B cell (primary cell): ENCODE measurements around the gene MAPKBP1. TPM values are rescaled to one million over a fixed set of nuclear protein-coding genes. Genes with fewer than 3 reads are reported as not detected.

Source experiments
- ATAC-seq: fragments of 200-7000 bp; cut with Tn5 transposase; one replicate; pipeline ENCODE4 v1.10.0; 2021; ENCODE audit warnings: low read depth, mild to moderate bottlenecking, moderate number of reproducible peaks, moderate library complexity
- CTCF ChIA-PET: fragments of 350-600 bp; sonication (Branson Sonifier 250); formaldehyde crosslinking; loops from one replicate; lab custom pipeline; 2021; ENCODE audit warnings: antibody characterized with exemption, inconsistent platforms; lab: Charles Lee
- POLR2A ChIA-PET: fragments of 350-600 bp; sonication (Branson Sonifier 250); formaldehyde crosslinking; loops from one replicate; lab custom pipeline; 2021; ENCODE audit warnings: antibody characterized with exemption; lab: Charles Lee
- DNase-seq: peaks from one replicate; pipeline ENCODE4 v3.0.0; 2013
- H2AFZ ChIP-seq: 2 replicates; pipeline ENCODE4 v1.6.1; 2012; ENCODE audit warnings: mild to moderate bottlenecking, low read depth, low read length; ENCODE audit not compliant: insufficient read depth, poor library complexity, severe bottlenecking
- H3K27ac ChIP-seq, 2 donors: 1 replicate in 1 of 2; 2 replicates in 1 of 2; pipeline ENCODE4 v1.5.1; 2012 to 2013; ENCODE audit warnings: low read length in 2 of 2, mild to moderate bottlenecking in 2 of 2, moderate library complexity in 1 of 2
- H3K27me3 ChIP-seq, 4 experiments: fragments of 200-600 bp in 1 of 4; sonication (generic) in 1 of 4; replicated peaks in 1 of 4; 1 replicate in 2 of 4; 2 replicates in 2 of 4; pipeline versions ENCODE4 v1.6.1 to v1.7.0; 2013 to 2016; ENCODE audit warnings: low read length in 3 of 4, mild to moderate bottlenecking in 2 of 4, mixed read lengths in 1 of 4, moderate library complexity in 1 of 4; ENCODE audit not compliant: insufficient read depth in 4 of 4, control insufficient read depth in 3 of 4; ENCODE audit errors: control extremely low read depth in 1 of 4
- H3K36me3 ChIP-seq, 2 experiments: replicated peaks in 1 of 2; 1 replicate in 1 of 2; 2 replicates in 1 of 2; pipeline versions ENCODE4 v1.6.1 to v1.7.1; 2013; ENCODE audit warnings: low read length in 1 of 2; ENCODE audit not compliant: insufficient read depth in 2 of 2, control insufficient read depth in 1 of 2; ENCODE audit errors: control extremely low read depth in 1 of 2, extremely low read depth in 1 of 2
- H3K4me1 ChIP-seq, 2 donors: fragments of 200-600 bp in 1 of 2; sonication (generic) in 1 of 2; 1 replicate in 1 of 2; 2 replicates in 1 of 2; pipeline versions ENCODE4 v1.5.1 to v1.6.1; 2013 to 2017; ENCODE audit warnings: low read length in 2 of 2; ENCODE audit not compliant: control insufficient read depth in 2 of 2, insufficient read depth in 2 of 2
- H3K4me2 ChIP-seq: replicated peaks from 2 replicates; pipeline ENCODE3; 2012; ENCODE audit warnings: mild to moderate bottlenecking, low read depth, low read length; ENCODE audit not compliant: poor library complexity, severe bottlenecking
- H3K4me3 ChIP-seq, 5 experiments: fragments of 200-600 bp in 1 of 5; sonication (generic) in 1 of 5; 1 replicate in 3 of 5; 2 replicates in 2 of 5; pipeline versions ENCODE4 v1.5.1 to v1.7.0; 2011 to 2016; ENCODE audit warnings: low read length in 4 of 5, mild to moderate bottlenecking in 4 of 5, low read depth in 2 of 5, control low read depth in 1 of 5, moderate library complexity in 1 of 5; ENCODE audit not compliant: insufficient read depth in 1 of 5; ENCODE audit errors: control extremely low read depth in 1 of 5, extremely low read depth in 1 of 5
- H3K79me2 ChIP-seq: fragments of 200-600 bp; sonication (generic); one replicate; pipeline ENCODE4 v1.6.0; 2016; ENCODE audit warnings: low read length; ENCODE audit not compliant: control insufficient read depth, insufficient read depth
- H3K9ac ChIP-seq: fragments of 200-600 bp; sonication (generic); 2 replicates; pipeline ENCODE4 v1.6.1; 2017; ENCODE audit warnings: mild to moderate bottlenecking, low read length, moderate library complexity
- H3K9me3 ChIP-seq, 3 donors: one replicate each; pipeline versions ENCODE4 v1.6.1 to v1.7.1; 2013; ENCODE audit warnings: low read length in 2 of 3; ENCODE audit not compliant: control insufficient read depth in 2 of 3, insufficient read depth in 1 of 3; ENCODE audit errors: control extremely low read depth in 1 of 3
- H4K20me1 ChIP-seq: 2 replicates; pipeline ENCODE4 v1.6.0; 2012; ENCODE audit warnings: mild to moderate bottlenecking, low read length; ENCODE audit not compliant: insufficient read depth, control insufficient read depth, poor library complexity, severe bottlenecking
- H3K27ac Mint-ChIP-seq: one replicate; pipeline ENCODE4 v1.8.0; 2021; ENCODE audit warnings: mixed read lengths
- H3K27me3 Mint-ChIP-seq: one replicate; pipeline ENCODE4 v1.8.0; 2021; ENCODE audit warnings: mixed read lengths
- H3K4me1 Mint-ChIP-seq: one replicate; pipeline ENCODE4 v1.8.0; 2021; ENCODE audit warnings: mixed read lengths
- H3K4me3 Mint-ChIP-seq: one replicate; pipeline ENCODE4 v1.8.0; 2021; ENCODE audit warnings: mixed read lengths
- H3K9me3 Mint-ChIP-seq: one replicate; pipeline ENCODE4 v1.8.0; 2022; ENCODE audit warnings: mixed read lengths; ENCODE audit not compliant: insufficient read depth
- CTCF ChIP-seq: fragments of 200-600 bp; IDR thresholded peaks from one replicate; pipeline ENCODE4 v1.8.0; 2022; ENCODE audit warnings: antibody characterized with exemption, mild to moderate bottlenecking
- EZH2 ChIP-seq: IDR thresholded peaks from 2 replicates; pipeline ENCODE4 v1.6.1; 2012; ENCODE audit warnings: borderline replicate concordance, low read depth, mild to moderate bottlenecking, moderate library complexity, low read length; ENCODE audit not compliant: insufficient read depth, poor library complexity, severe bottlenecking
- WGBS: methylation state at CpG from one replicate; pipeline ENCODE4 v1.1.5; 2013; ENCODE audit warnings: missing lambda C conversion rate; ENCODE audit not compliant: insufficient coverage; 5-methylcytosine and 5-hydroxymethylcytosine counted together
- intact Hi-C: fragments of 100-400 bp; cut with micrococcal nuclease; formaldehyde crosslinking; loops from one replicate; pipeline ENCODE4 v1.10.0; 2022
- polyA plus RNA-seq: library from polyadenylated mRNA; depleted of rRNA; stranded (reverse); fragments of >200 nt; gene quantifications from 2 replicates; pipeline ENCODE4 v1.2.3, GENCODE V29; 2012
- total RNA-seq, 2 donors: library from RNA; stranded (reverse); fragments of 120-200 nt in 1 of 2; gene quantifications; 1 replicate in 1 of 2; 2 replicates in 1 of 2; pipeline versions ENCODE4 v1.2.3 to v1.2.4, GENCODE V29; 2013 to 2022

MAPKBP1 gene
- total and polyA plus RNA-seq, 2 donors (not counting 1 experiment from before 2014, with no cell fraction given): 14.1 to 59.2 TPM

GRCh38 chr15:41872166-41872747, 98.0 kb downstream of the MAPKBP1 start:
- Mint-ChIP-seq H3K27me3 (peaks cover 10% of the 10 kb centered on the region), H3K27ac (no peak overlapping the region), H3K9me3 (no peaks in the 10 kb centered on the region), H3K4me1 (peaks cover 7% of the 10 kb centered on the region), H3K4me3 (no peak overlapping the region)
- no peak overlapping the region for H3K9ac ChIP-seq
- H3K4me2 ChIP-seq: no peak overlapping the region
- H3K9me3 ChIP-seq: no peaks in the 10 kb centered on the region
- DNase-seq (no peak), ATAC-seq (no peak)
- peaks cover 0 to 9% of the 10 kb centered on the region in 2 donors for H3K4me1 ChIP-seq
- WGBS: 92% methylated on average over 8 of the region's 9 CpGs
- no peaks in the 10 kb centered on the region for H3K36me3 ChIP-seq
- TF ChIP-seq EZH2 (no peak), CTCF (no peak)
- intact Hi-C loops: no loop called here
- H3K4me3 ChIP-seq: no peak overlapping the region
- H3K27me3 ChIP-seq: peaks cover 0 to 5% (median 0%) of the 10 kb centered on the region in 4 experiments
- CTCF ChIA-PET: no interaction called here
- H3K27ac ChIP-seq: no peak overlapping the region
- no peaks in the 10 kb centered on the region for H4K20me1 ChIP-seq
- H3K79me2 ChIP-seq: no peaks in the 10 kb centered on the region
- POLR2A ChIA-PET: no interaction called here
- H2AFZ ChIP-seq: no peak overlapping the region

GRCh38 chr15:41873711-41874110, 99.4 kb downstream of the MAPKBP1 start:
- intact Hi-C loops: no loop called here
- whole genome bisulfite sequencing: 97% methylated on average over 8 of the region's 8 CpGs
- no peak overlapping the region for H3K4me3 ChIP-seq
- ATAC-seq: no peak
- no peak for TF ChIP-seq EZH2
- no peak for TF ChIP-seq CTCF
- no peak overlapping the region for H3K4me3 Mint-ChIP-seq
- no peaks in the 10 kb centered on the region for H3K79me2 ChIP-seq
- no peaks in the 10 kb centered on the region for H3K9me3 Mint-ChIP-seq
- H3K9ac ChIP-seq: no peak overlapping the region
- H3K4me2 ChIP-seq: no peak overlapping the region
- no peaks in the 10 kb centered on the region for H4K20me1 ChIP-seq
- no peak overlapping the region for H3K27ac Mint-ChIP-seq
- peaks cover 10% of the 10 kb centered on the region for H3K27me3 Mint-ChIP-seq
- H3K36me3 ChIP-seq: no peaks in the 10 kb centered on the region
- peaks cover 0 to 9% of the 10 kb centered on the region in 2 donors for H3K4me1 ChIP-seq
- peaks cover 7% of the 10 kb centered on the region for H3K4me1 Mint-ChIP-seq
- no peak overlapping the region for H2AFZ ChIP-seq
- no peaks in the 10 kb centered on the region for H3K9me3 ChIP-seq
- H3K27me3 ChIP-seq: peaks cover 0 to 5% (median 0%) of the 10 kb centered on the region in 4 experiments
- CTCF ChIA-PET: interaction anchor here (1.3 kb wide), 1 partner anchor 63 kb away, joined by 3 read pairs; no protein-coding TSS in a partner anchor
- no peak for DNase-seq
- POLR2A ChIA-PET: no interaction called here
- H3K27ac ChIP-seq: no peak overlapping the region
